CD4-positive, alpha-beta T cell treated with Interferon gamma for 1 hour (primary cell): Measurements from ENCODE around the gene DEFB131B.
"Not testable (repeated sequence)": the region's sequence is repeated elsewhere in the genome, so short reads cannot be mapped to it uniquely, and the experiment has no call there.

Experiments
- DNase-seq: peaks from one replicate; pipeline ENCODE4 v3.0.0-alpha.2; 2020

DEFB131B gene, protein sequence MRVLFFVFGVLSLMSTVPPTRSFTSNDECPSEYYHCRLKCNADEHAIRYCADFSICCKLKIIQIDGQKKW

DNA sequence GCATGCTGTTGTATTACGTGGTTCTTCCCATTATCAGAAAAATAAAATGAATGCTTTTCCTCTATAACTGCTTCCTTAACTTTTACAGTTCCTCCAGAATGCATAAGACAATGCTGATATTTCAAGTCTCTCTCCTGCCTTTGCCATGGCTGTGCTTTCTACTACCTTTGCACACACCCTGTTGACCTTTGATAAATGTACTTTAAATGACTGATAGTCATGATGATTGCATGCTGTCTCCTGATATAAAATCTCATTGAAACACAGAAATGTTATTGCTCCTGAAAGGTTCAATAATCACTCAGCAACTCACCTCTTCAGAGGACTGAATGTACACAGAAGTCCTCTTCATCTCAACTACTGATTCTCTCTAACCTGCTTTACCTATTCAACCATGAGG lies at the start of gene DEFB131B:
DEFB131B (plus strand) TSS at position 395 of the 400 bp plus-strand sequence; CDS start at position 395, 0 bp downstream.
- not testable (repeated sequence) for DNase-seq

DNA sequence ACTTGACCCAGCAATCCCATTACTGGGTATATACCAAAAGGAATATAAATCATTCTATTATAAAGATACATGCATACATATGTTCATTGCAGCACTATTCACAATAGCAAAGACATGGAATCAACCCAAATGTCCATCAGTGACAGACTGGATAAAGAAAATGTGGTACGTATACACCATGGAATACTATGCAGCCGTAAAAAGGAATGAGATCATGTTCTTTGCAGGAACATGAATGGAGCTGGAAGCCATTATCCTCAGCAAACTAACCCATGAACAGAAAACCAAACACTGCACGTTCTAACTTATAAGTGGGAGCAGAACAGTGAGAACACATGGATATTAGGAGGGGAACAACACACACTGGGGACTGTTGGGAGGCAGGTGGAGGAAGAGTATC lies 49.0 kb upstream of the DEFB131B start:
- DNase-seq: not testable (repeated sequence)

DNA sequence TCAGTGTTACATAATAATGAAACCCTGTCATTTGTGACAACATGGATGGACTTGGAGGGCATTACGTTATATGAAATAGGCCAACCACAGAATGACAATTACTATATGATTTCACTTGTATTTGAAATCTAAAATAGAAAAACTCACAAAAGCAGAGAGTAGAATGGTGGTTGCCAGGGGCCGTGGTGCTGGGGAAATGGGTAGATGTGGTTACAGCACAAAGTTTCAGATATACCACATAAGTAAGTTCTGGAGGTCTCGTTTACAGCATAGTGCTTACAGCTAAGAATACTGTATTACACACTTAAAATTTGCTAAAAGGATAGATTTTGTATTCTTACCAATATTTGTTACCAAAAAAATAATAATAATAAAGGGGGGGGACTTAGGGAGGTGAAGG lies 48.6 kb upstream of the DEFB131B start:
- not testable (repeated sequence) for DNase-seq

DNA sequence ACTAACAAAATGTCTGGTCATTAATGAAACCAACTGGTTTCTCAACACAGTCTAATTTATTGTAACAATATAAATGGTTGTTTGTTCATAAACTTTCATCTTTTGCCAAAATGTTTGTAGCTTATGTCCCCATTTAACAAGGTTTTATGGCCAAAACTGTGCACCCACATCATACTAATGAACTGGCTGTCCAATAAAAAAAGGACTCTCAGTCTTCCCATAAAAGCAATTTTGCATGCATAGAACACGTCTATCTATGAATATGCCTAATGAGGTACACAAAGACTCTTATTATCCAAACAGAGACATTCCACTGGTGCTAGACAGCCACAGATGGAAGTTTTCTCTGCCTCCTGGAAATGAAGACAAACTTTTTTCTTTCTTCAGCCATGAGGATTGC lies 45.4 kb upstream of the DEFB131B start, which contains the start of gene DEFB108B:
DEFB108B (plus strand) TSS at position 390 of the 400 bp plus-strand sequence; CDS start at position 390, 0 bp downstream.
- DNase-seq: not testable (repeated sequence)

DNA sequence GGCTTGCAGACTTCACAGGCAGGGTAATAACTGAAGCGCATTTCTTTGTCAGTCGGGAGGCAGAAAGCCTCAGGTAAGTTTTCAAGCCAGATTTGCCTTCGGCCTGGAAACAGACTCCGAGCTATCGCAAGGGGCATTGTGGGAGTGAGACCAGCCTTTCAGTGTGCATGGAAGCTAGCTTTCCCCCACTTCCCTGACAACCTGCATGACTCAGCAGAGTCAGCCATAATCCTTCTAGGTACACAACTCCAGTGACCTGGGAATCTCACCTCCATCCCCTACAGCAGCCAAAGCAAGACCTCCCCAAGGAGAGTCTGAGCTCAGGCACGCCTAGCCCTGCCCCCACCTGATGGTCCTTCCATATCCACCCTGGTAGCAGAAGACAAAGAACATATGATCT lies 35.5 kb upstream of the DEFB131B start:
- not testable (repeated sequence) for DNase-seq

DNA sequence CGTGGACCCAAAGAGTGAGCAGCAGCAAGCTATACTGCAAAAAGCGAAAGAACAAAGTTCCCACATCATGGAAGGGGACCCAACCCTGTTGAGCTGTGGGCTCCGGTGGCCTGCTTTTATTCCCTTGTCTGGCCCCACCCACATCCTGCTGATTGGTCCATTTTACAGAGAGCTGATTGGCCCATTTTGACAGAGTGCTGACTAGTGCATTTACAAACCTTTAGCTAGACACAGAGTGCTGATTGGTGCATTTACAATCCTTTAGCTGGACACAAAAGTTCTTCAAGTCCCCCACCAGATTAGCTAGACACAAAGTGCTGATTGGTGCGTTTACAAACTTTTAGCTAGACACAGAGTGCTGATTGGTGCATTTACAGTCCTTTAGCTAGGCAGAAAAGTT lies 34.9 kb upstream of the DEFB131B start:
- not testable (repeated sequence) for DNase-seq

DNA sequence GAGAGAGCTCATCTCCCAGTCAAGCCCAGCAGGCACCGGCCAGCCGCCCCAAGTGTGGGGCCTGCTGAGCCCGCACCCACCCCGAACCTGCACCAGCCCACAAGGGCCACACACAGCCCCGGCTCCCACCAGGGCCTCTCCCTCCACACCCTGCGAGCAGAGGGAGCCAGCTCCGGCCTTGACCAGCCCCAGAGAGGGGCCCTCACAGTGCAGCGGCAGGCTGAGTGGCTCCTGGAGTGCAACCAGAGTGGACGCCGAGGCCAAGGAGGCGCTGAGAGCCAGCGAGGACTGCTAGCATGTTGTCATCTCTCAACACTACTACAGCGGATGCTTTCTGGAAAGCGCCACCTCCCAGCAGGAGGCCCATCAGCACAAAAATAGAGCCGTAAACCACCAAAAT lies 34.4 kb upstream of the DEFB131B start:
- DNase-seq: no peak

DNA sequence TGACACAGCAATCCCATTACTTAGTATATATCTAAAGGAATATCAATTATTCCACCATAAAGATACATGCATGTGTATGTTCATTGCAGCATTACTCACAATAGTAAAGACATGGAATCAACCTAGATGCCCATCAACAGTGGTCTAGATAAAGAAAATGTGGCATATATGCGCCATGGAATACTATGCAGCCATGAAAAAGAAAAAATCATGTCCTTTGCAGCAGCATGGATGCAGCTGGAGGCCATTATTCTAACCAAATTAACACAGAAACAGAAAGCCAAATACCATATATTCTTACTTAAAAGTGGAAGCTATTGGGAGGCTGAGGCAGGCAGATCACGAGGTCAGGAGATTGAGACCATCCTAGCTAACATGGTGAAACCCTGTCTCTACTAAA lies 24.4 kb upstream of the DEFB131B start:
- DNase-seq: not testable (repeated sequence)

DNA sequence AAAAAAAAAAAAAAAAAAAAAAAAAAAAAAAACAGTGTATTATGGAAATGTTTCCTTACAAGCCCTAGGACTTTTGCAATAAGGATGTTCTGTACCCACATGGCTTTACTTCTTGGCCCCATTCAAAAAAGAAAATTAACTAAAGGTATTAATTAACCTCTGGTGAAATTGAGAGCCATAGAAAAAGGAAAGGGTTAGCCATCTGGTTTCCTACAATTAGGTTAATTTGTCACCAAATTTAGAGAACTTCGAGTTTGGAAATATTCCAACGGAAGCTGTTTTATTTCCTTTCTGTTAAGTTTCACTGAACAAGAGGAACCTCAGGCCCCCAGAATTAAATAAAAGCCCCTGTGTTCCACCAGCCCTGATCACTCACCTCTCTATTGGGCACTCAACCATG lies 22.4 kb upstream of the DEFB131B start:
- not testable (repeated sequence) for DNase-seq

DNA sequence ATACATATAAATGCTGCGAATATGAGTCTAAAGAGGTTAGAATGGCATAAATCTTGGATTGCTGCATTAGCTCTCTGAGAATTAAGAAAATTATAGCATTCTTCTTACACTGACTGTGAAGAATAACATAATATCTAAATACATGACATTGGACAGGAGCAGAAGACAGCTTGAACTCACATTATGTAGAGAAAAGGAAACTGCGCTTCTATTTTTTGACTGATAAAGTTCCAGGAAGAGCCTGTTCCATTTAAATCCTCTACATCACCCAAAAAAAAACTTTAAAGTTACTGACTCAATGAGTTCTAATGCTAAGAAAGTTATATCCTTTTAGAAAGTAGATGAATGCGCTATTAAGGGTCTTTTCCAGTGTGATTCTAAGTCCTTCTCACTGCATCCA lies 17.4 kb upstream of the DEFB131B start:
- not testable (repeated sequence) for DNase-seq

DNA sequence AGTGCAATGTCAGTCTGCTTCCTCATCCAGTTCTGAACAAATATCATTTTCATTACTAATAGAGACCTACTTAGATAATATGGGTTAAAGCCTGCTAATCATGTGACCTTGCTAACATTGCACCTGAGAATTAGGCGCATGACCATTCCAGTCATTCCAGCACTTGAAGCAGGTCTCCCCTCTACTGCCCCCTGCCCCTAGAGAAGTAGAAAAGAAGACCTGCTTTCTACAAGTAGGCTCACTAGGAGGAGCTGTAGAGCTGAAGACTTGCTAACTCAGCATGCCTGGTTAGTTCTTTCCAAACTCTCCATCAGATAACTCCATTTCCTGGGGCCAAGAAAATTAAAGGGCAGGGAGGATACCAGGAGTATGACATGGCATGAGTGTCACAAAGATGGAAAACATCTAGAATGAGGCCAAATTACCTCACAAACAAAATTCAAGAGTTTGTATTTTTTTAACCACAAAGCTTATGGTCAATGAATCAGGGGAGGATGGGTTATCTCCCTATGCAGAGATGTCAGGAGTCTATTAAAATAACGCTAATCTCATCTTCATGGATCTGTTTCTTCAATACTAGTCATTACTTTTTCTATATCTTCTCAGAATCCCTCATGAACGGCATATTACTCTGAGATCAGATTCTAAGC lies 14.2 kb upstream of the DEFB131B start:
- peak; percentile 2 for DNase-seq

DNA sequence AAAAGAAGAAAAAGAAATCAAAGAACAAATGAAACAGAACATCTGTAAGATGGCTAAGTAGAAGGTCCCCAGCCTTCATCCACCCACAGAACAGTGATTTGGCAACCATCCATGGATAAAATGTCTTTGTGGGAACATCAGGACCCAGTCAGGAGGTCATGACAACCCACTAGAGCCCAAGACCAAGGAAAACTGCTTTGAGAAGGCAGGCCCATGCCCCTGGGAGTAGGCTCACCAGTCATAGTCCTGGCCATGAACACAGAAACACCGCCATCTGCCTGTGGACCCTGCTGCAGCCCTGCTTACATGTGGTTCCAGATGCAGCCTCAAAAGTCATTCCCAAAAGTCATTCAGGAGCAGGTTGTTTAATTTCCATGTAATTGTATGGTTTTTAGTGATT lies 11.0 kb upstream of the DEFB131B start:
- DNase-seq: not testable (repeated sequence)

DNA sequence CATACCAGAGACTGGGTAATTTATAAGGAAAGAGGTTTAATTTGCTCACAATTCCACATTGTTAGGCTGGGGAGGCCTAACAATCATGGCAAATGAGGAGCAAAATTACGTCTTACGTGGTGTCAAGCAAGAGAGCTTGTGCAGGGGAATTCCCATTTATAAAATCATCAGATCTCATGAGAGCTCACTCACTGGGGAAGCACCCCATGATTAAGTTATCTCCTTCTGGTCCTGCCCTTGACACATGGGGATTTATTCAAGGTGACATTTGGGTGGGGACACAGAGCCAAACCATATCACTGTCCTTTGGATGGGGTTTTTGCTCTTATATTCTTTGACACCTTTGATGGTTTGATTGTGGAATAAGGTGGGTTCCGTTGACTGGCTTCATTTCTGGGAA lies 8.3 kb upstream of the DEFB131B start:
- not testable (repeated sequence) for DNase-seq

DNA sequence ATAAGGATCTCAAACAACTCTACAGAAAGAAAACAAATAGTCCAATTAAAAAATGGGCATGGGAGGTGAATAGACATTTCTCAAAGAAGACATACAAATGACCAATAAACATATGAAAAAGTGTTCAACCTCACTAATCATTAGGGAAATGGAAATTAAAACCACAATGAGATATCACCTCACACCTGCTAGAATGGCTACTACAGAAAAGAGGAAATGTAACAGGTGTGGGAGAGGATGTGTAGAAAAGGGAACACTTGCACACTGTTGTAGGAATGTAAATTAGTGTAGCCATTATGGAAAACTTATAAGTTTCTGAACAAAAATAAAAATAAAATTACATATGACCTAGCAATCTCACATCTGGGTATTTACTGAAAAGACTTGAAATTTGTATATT lies 7.6 kb upstream of the DEFB131B start:
- not testable (repeated sequence) for DNase-seq

DNA sequence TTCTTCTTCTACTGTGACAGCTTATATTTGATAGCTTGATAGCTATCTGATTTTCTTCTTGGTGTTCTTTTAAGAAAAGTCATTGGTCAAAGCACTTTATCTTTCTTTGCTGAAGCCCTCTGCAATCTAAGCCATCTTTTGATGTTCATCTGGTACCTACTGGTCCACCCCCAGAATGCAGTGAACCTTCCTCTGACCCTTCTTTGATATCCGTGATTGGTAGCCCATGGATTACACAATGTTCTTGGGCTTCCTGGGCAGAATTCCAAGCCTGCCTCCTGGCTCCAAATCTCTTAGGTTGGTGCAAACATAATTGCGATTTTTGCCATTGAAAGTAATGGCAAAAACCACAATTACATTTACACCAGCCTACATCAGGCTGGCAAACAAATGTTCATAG lies 2.0 kb upstream of the DEFB131B start:
- DNase-seq: not testable (repeated sequence)

DNA sequence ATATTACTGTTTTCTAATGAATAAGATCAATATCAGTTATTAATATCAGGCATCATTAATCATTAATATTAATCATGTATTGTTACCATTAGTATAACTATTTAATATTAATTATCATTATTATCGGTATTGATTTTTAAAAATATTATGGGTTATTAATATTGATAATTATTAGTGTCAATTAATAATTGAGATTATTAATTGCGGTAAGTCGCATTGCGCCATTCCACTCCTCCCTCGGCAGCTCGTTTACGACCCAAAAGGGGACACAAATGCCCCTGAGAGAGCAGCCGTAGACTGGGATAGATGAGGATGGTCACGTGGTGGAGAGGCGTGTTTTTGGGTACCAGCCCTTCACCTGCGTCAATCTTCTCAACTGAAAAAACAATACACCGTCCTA lies 7.6 kb downstream of the DEFB131B start:
- DNase-seq: not testable (repeated sequence)

DNA sequence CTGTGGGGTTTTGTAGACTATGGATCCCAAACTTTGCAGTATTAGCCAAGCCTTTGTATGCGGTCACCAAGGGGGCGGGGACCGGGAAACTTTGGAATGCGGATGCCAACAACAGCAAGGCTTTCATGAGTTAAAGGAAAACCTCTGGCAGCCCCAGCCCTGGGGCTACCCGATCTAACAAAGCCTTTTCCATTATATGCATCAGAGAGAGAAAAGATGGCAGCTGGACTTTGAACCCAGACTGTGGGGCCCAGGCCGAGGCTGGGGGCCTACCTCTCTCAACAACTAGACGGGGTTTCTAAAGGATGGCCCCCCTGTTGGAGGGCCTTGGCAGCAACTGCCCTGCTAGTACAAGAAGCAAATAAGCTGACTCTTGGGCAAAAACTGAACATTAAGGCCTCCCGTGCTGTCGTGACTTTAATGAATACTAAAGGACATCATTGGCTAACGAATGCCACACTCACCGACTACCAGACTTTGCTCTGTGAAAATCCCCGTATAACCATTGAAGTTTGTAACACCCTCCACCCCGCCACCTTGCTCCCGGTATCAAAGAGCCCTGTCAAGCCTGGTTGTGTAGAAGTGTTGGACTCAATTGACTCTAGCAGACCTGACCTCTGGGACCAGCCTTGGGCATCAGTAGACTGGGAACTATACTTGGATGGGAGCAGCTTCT lies 10.2 kb downstream of the DEFB131B start:
- DNase-seq: not testable (repeated sequence)

DNA sequence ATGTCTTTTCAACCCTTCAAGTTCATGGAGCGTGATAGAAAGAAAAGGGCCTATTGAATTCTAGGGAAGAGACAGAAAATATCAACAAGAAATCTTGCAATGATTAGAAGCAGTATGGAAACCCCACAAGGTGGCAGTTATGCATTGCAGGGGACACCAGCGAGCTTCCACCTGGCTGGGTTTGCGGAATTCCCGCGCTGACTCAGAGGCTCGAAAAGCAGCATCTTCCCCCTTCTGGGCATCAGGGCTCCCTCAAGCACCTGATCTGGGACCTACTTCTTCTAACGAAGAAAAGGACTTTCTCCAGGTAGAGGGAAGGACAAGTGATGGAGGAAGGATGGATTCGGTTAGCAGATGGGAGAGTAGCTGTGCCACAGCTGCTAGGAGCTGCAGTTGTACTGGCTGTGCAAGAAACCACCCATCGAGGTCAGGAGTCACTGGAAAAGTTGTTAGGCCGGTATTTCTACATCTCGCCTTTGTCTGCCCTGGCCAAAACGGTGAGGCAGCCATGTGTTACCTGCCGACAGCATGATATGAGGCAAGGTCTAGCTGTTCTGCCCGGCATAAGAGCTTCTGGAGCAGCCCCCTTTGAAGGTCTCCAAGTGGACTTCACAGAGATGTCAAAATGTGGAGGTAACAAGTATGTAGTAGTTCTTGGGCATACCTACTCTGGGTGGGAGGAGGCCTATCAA lies 11.1 kb downstream of the DEFB131B start:
- DNase-seq: not testable (repeated sequence)

DNA sequence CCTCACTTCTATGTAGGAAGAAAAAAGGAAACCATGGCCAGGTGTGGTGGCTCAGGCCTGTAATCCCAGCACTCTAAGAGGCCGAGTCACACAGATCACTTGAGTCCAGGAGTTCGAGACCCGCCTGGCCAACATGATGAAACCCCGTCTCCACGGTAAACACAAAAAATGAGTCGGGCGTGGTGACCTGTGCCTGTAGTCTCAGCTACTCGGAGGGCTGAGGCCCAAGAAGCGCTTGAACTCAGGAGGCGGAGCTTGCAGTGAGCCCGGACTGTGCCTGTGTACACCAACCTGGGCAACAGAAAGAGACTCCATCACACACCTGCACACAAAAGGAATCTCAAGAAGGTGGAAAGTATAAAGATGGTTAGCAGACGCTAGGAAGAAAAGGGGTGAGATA lies 17.7 kb downstream of the DEFB131B start:
- DNase-seq: no peak

DNA sequence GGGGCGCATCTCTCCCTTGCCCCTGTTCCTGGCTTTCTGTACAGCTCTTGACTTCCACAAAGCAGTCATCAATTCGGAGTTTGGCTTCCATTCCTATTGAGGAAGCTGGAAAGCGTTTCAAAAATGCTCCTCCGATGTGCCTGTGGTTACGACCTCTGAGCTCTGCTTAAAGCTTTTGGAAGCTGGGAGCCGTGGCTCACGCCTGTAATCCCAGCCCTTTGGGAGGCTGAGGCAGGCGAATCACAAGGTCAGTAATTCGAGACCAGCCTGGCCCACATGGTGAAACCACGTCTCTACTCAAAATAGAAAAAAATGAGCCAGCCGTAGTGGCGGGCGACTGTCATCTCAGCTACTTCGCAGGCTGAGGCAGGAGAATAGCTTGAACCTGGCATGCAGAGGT lies 22.9 kb downstream of the DEFB131B start:
- DNase-seq: not testable (repeated sequence)

DNA sequence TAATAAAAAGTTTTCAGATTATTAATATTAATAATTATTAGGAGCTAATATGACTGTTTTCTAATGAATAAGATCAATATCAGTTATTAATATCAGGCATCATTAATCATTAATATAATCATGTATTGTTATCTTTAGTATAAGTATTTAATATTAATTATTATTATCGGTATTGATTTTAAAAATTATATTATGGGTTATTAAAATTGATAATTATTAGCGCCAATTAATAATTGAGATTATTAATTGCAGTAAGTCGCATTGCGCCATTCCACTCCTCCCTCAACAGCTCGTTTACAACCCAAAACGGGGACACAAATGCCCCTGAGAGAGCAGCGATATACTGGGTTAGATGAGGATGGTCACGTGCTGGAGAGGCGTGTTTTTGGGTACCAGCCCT lies 30.0 kb downstream of the DEFB131B start:
- DNase-seq: no peak

DNA sequence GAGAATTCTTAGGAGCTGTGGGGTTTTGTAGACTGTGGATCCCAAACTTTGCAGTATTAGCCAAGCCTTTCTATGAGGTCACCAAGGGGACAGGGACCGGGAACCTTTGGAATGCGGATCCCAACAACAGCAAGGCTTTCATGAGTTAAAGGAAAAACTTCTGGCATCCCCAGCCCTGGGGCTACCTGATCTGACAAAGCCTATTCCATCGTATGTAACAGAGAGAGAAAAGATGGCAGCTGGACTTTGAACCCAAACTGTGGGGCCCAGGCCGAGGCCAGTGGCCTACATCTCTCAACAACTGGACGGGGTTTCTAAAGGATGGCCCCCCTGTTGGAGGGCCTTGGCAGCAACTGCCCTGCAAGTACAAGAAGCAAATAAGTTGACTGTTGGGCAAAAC lies 32.5 kb downstream of the DEFB131B start:
- not testable (repeated sequence) for DNase-seq

DNA sequence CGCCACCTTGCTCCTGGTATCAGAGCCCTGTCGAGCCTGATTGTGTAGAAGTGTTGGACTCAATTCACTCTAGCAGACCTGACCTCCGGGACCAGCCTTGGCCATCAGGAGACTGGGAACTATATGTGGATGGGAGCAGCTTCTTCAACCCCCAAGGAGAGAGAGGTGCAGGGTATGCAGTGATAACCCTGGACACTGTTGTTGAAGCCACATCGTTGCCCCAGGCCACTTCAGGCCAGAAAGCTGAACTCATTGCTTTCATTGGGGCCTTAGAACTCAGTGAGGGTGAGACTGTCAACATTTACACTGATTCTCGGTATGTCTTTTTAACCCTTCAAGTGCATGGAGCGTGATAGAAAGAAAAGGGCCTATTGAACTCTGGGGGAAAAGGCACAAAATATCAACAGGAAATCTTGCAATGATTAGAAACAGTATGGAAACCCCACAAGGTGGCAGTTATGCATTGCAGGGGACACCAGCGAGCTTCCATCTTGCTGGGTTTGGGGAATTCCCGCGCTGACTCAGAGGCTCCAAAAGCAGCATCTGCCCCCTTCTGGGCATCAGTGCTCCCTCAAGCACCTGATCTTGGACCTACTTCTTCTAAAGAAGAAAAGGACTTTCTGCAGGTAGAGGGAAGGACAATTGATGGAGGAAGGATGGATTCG lies 33.2 kb downstream of the DEFB131B start:
- not testable (repeated sequence) for DNase-seq
